Mucosa of descending colon (tissue), 3 donors: ENCODE results near the gene DENND6B. TPM values are rescaled to one million over a fixed set of nuclear protein-coding genes. Genes with fewer than 3 reads are reported as not detected.

Experiments
- ATAC-seq: fragments of 200-7000 bp; cut with Tn5 transposase; one replicate; pipeline ENCODE4 v1.9.1; 2020; ENCODE audit warnings: mild to moderate bottlenecking, moderate library complexity
- DNase-seq, 3 donors: peaks; one replicate each; pipeline ENCODE4 v3.0.0-alpha.2; 2020
- H3K36me3 ChIP-seq: fragments of 200-600 bp; one replicate; pipeline ENCODE4 v1.8.0; 2021; ENCODE audit warnings: low read depth, mild to moderate bottlenecking
- H3K4me1 ChIP-seq: fragments of 200-600 bp; one replicate; pipeline ENCODE4 v1.8.0; 2021; ENCODE audit warnings: low read depth, mild to moderate bottlenecking
- H3K4me3 ChIP-seq: fragments of 200-600 bp; one replicate; pipeline ENCODE4 v1.8.0; 2021; ENCODE audit warnings: mild to moderate bottlenecking
- H3K9me3 ChIP-seq: fragments of 200-600 bp; one replicate; pipeline ENCODE4 v1.8.0; 2021; ENCODE audit warnings: mild to moderate bottlenecking
- intact Hi-C, 2 donors: fragments of 100-400 bp; cut with DNase I in 1 of 2; cut with micrococcal nuclease in 1 of 2; formaldehyde crosslinking; loops; one replicate each; pipeline versions ENCODE4 v1.11.0 to v1.11.1; 2022; cut with DNase I, micrococcal nuclease
- total RNA-seq, 3 donors: library from RNA; stranded (reverse); fragmentation: NEBNext Ultra II Directional in 2 of 3; extraction: Animal tissue kit (Norgen Biotek cat#: 25700) in 2 of 3; gene quantifications; one replicate each; pipeline versions ENCODE4 v1.2.1 to v1.2.4, GENCODE V29; 2021 to 2023
- TF ChIP-seq, protein P1 (sequence below): fragments of 200-600 bp; IDR thresholded peaks from one replicate; pipeline ENCODE4 v1.8.0; 2022; ENCODE audit warnings: antibody characterized with exemption, mild to moderate bottlenecking
- donor health status: DM: no; HTN: no; CAD: no; lungs with moderate emphysema.
- donor health status: DM: no; HTN: no; CAD: no.
- donor health status: DM: no; HTN: yes; CAD: no.

DENND6B gene
- total RNA-seq, 3 donors from 2014 or later, result 2.8 to 6.3 (median 5.2) TPM

DNA sequence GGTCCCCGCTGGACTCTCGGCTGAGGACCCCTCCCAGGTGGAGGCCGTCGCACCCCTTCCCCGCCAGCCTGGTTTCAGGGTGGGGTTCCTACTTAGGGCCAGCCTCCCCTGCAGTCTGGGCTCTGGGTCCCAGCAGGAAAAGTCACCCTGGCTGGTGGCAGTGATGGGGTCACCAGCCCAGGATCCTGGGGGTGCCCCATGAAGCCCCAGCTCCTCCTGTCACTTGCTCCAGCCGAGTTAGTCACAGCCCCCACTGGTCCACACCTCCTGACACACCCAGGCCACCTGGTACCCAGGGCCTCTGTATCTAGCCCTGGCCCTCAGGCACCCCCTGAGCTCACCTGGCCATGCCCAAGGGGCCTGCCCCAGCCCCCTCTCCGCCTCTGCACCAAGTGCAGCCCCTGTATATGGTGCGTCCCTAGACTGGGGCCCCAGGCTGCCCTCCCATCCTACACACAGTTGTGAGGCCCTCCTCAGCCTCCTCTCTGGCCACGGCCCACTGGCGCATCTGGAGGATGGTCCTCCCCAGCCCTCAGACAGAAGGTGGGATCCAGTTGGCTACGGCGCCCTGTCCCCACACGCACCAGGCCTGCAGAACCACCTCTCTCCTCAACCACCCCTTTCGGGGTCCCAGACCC is 26.1 kb downstream of the DENND6B start:
- H3K9me3 ChIP-seq, result no peaks in the 10 kb centered on the region
- TF ChIP-seq, protein P1, sequence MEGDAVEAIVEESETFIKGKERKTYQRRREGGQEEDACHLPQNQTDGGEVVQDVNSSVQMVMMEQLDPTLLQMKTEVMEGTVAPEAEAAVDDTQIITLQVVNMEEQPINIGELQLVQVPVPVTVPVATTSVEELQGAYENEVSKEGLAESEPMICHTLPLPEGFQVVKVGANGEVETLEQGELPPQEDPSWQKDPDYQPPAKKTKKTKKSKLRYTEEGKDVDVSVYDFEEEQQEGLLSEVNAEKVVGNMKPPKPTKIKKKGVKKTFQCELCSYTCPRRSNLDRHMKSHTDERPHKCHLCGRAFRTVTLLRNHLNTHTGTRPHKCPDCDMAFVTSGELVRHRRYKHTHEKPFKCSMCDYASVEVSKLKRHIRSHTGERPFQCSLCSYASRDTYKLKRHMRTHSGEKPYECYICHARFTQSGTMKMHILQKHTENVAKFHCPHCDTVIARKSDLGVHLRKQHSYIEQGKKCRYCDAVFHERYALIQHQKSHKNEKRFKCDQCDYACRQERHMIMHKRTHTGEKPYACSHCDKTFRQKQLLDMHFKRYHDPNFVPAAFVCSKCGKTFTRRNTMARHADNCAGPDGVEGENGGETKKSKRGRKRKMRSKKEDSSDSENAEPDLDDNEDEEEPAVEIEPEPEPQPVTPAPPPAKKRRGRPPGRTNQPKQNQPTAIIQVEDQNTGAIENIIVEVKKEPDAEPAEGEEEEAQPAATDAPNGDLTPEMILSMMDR, result no peak
- H3K4me3 ChIP-seq, result no peak overlapping the region
- H3K4me1 ChIP-seq, result peaks cover 83% of the 10 kb centered on the region
- no peak for ATAC-seq
- intact Hi-C loops, result no loop called here
- no peaks in the 10 kb centered on the region for H3K36me3 ChIP-seq
- no peak for DNase-seq

DNA sequence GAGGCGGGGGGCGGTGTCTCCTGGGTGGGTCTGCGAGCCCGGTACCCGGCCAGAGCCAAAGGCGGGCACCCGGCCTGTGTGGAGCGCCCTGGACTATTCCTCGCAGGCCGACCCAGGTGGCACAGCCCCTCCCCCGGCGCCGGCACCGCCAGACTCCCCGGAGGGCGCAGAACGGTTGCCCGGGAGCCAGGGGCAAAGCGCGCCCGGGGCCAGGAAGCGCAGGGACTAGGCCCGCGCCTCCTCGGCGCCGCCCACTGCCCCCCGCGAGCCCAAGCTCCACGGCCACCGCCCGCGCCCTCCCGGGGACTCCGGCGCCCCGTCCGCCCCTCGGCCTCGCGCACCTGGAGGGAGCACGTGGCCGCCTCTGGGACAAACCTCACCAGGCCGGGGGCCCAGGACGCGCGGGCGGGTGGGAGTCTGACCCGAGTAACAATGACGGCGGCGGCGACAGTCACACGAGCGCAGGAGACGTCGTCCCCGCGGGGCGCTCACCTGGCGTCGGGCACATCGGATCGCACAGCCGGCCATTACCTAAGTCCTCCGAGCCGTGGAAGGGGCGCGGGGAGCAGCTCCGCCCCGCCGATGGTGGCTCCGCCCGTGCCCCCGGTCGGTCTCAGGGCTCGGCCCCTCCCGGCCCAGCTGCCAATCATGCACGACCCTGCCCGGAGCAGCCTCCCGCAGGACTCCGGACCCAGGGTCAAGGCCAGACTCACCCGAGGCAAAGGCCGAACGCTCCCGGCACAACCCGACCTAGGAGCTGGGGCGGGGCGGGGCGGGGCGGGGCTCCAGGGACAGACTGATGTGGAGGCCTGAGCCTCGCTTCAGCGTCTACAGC is 26.8 kb downstream of the DENND6B start:
- H3K4me1 ChIP-seq, result peaks cover 75% of the 10 kb centered on the region
- TF ChIP-seq, protein P1, result no peak
- no peaks in the 10 kb centered on the region for H3K36me3 ChIP-seq
- DNase-seq (peak; percentile 89 to 92 (median 89)), ATAC-seq (peak; percentile 60)
- H3K9me3 ChIP-seq, result no peaks in the 10 kb centered on the region
- H3K4me3 ChIP-seq, result peak overlapping the region; percentile 0
- intact Hi-C loops, result no loop called here

DNA sequence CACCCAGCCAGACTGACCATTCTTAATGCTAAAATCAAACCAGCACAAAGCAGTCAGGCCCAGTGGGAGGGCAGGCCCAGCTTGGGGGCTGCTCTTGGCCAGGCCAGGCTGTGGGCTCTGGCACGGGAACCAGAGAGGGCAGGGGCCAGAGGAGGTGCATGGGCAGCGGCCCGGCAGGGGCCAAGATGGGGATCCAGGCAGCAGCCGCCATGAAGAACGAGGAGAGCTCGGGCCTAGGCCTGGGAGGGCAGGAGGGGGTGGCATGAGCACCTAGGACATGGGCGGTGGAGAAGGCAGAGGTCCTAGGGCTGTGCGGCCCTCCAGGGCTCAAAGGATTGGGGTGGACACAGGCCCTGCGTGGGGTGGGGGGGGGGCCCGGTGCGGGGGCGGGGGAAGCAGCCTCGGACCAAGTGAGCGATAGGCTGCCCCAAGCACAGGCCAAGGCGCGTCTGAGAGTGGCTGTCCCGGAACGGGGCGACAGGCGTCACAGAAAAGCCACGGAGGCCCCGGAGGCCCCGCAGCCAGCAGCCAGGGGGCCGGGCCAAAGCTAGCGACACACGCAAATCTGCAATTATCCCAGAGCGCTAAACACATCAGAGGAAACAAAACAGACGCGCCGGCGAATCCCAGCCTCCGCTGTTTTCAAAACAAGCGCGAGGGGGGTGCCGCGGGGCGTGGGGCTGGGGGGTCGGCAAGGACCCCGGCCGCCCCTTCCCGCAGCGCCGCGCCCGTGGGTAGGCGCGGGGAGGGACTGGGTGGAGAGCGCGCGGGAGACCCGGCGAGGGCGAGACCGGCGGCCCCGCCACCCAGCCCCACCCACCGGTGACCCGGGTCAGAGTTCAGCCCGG is 27.7 kb downstream of the DENND6B start:
- no peaks in the 10 kb centered on the region for H3K36me3 ChIP-seq

DNA sequence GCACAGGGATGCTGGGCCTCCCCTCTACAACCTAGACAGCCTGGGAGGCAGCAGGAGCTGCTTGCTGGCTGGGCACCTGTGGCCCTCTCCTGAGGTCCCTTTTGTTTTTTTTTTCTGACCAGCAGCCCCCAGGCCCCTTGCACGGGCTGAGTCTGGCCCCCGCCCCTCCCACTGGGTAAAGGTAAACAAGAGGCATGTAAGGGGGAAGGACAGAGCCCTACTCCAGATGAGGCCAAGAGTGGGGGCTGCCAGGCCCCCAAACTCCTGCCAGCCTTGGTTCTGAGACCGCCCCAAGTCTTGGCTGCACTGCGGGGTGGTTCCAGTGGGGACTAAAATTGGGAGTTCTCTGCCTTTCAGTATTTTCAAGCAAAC is 28.6 kb downstream of the DENND6B start:
- intact Hi-C loops, result no loop called here
- Histone ChIP-seq H3K9me3 (no peaks in the 10 kb centered on the region), H3K4me1 (peaks cover 74% of the 10 kb centered on the region), H3K4me3 (no peak overlapping the region), H3K36me3 (no peaks in the 10 kb centered on the region)
- ATAC-seq (no peak), DNase-seq (no peak)
- TF ChIP-seq, protein P1, result no peak

More for the DNA sequence above, 27.7 kb downstream of the DENND6B start:
- intact Hi-C loops, result no loop called here
- TF ChIP-seq, protein P1, result no peak
- H3K4me3 ChIP-seq, result peak overlapping the region; percentile 0
- ATAC-seq (no peak), DNase-seq (no peak)
- H3K4me1 ChIP-seq, result peaks cover 75% of the 10 kb centered on the region
- H3K9me3 ChIP-seq, result no peaks in the 10 kb centered on the region

DNA sequence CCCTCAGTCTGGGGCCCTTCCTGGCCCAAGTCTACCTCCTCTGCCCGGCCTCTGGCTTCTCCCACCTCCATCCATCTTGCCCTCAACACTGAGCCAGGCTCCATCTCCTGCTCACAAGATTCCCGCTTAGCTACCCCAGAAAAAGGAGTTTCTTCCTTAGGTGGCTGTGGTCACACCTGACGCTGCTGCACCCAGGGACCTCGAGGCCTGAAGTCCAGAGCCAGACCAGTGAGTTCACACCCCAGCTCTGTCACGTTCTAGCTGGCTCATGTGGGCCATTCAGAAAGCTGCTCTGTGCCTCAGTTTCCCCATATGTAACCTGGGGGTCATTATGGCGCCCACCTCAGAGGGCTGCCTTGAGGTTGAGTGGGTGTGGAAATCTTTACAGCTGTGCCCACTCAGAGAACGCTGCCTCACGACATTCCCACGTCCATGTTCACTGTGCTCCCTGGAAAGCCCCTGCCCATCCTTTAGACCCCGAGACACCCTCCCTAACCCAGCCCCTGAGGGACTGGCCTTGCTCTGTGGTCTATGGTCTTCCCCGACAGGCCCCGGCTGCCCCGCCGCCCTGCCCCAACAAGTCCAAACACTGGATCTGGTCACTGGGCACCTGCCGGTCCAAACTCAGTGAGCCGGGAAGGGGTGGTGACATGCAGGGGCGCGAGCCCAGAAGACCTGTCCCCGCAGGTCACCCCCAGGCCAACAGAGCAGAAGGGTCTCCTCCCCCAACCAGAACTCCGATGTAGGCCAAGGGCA is 29.1 kb downstream of the DENND6B start:
- TF ChIP-seq, protein P1, result no peak
- H3K36me3 ChIP-seq, result no peaks in the 10 kb centered on the region
- intact Hi-C loops, result no loop called here
- DNase-seq (no peak), ATAC-seq (no peak)
- no peaks in the 10 kb centered on the region for H3K9me3 ChIP-seq
- no peak overlapping the region for H3K4me3 ChIP-seq
- peaks cover 75% of the 10 kb centered on the region for H3K4me1 ChIP-seq
